K562 (cell line): ENCODE data around the gene BAMBI. TPM values are rescaled to one million over a fixed set of nuclear protein-coding genes. Genes with fewer than 3 reads are reported as not detected.

Experiments used
- CEBPG ChIP-seq, 3 experiments: fragments of 200-800 bp in 1 of 3; sonication (Bioruptor generic) in 1 of 3; sonication (generic) in 1 of 3; formaldehyde crosslinking in 1 of 3; IDR thresholded peaks in 2 of 3; conservative IDR thresholded peaks in 1 of 3; 2 replicates each; pipeline versions ENCODE4 v1.6.1 to v1.8.0; 2016 to 2022; ENCODE audit warnings: missing compliant biosample characterization in 2 of 3, missing genetic modification characterization in 2 of 3, mild to moderate bottlenecking in 1 of 3, missing genetic modification reagents in 1 of 3
- PML ChIP-seq: IDR thresholded peaks from 2 replicates; pipeline ENCODE4 v1.6.1; 2012; ENCODE audit warnings: low read length, inconsistent platforms
- ZNF561 ChIP-seq: fragments of 450-650 bp; formaldehyde crosslinking; conservative IDR thresholded peaks from 2 replicates; pipeline ENCODE4 v1.4.0; 2020; ENCODE audit warnings: mild to moderate bottlenecking, moderate library complexity
- polyA plus RNA-seq, 8 experiments: library from polyadenylated mRNA; depleted of rRNA in 4 of 8; stranded (reverse) in 5 of 8; unstranded in 3 of 8; fragments of >200 nt; fragmentation: Nextera tagmentation in 2 of 8; fragmentation: Illumina TruSeq in 1 of 8; extraction: Ambion mirVana in 2 of 8; extraction: Trizol in 1 of 8; gene quantifications; 2 replicates each; pipeline versions ENCODE4 v1.2.1 to v1.2.3, GENCODE V29; 2011 to 2014; ENCODE audit warnings: inconsistent platforms in 1 of 8, missing spikeins in 1 of 8
- total RNA-seq, 7 experiments: library from RNA; depleted of rRNA in 6 of 7; stranded (reverse); fragments of >200 nt in 6 of 7; fragmentation: Illumina TruSeq in 2 of 7; extraction: Trizol in 2 of 7; gene quantifications; 2 replicates each; pipeline versions ENCODE4 v1.2.1 to v1.2.3, GENCODE V29; 2011 to 2021; ENCODE audit warnings: low replicate concordance in 1 of 7
- TF ChIP-seq, protein P1 (sequence below), 2 experiments: fragments of 450-650 bp; formaldehyde crosslinking in 1 of 2; IDR thresholded peaks; 2 replicates each; pipeline versions ENCODE4 v1.4.0 to v1.6.1; 2014 to 2020; ENCODE audit warnings: mild to moderate bottlenecking in 2 of 2, borderline replicate concordance in 1 of 2, low read depth in 1 of 2

Gene BAMBI
- total and polyA plus RNA-seq, 9 of the 15 experiments (the other 6 are each of a cell fraction or from before 2014, with no cell fraction given) = 2.0 to 21.8 (median 13.5) TPM

DNA sequence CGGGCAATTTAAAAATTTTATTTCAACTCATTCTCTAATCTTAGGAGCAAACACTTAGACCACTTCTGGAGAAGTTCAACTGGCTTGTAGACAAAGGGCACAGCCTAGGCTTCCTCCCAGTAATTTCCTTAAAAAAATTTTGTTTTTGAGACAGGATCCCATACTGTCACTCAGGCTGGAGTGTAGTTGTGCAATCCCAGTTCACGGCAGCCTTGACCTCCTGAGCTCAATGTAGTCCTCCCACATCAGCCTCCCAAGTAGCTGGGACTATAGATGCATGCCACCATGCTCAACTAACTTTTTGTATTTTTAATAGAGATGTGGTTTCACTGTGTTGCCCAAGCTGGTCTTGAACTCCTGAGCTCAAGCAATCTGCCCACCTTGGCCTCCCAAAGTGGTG, 38.4 kb downstream of the BAMBI start (continued):
- TF ChIP-seq, protein P1, sequence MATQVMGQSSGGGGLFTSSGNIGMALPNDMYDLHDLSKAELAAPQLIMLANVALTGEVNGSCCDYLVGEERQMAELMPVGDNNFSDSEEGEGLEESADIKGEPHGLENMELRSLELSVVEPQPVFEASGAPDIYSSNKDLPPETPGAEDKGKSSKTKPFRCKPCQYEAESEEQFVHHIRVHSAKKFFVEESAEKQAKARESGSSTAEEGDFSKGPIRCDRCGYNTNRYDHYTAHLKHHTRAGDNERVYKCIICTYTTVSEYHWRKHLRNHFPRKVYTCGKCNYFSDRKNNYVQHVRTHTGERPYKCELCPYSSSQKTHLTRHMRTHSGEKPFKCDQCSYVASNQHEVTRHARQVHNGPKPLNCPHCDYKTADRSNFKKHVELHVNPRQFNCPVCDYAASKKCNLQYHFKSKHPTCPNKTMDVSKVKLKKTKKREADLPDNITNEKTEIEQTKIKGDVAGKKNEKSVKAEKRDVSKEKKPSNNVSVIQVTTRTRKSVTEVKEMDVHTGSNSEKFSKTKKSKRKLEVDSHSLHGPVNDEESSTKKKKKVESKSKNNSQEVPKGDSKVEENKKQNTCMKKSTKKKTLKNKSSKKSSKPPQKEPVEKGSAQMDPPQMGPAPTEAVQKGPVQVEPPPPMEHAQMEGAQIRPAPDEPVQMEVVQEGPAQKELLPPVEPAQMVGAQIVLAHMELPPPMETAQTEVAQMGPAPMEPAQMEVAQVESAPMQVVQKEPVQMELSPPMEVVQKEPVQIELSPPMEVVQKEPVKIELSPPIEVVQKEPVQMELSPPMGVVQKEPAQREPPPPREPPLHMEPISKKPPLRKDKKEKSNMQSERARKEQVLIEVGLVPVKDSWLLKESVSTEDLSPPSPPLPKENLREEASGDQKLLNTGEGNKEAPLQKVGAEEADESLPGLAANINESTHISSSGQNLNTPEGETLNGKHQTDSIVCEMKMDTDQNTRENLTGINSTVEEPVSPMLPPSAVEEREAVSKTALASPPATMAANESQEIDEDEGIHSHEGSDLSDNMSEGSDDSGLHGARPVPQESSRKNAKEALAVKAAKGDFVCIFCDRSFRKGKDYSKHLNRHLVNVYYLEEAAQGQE (IDR thresholded peaks at IDR 0.05; ENCODE audit: borderline replicate concordance) = no peak
- TF ChIP-seq, protein P1 (CRISPR knock-in tag; IDR thresholded peaks at IDR 0.05; ENCODE audit: low read depth) = no peak
- TF ChIP-seq PML (no peak), CEBPG (CRISPR knock-in tag; IDR thresholded peaks at IDR 0.05) (no peak), CEBPG (tag; conservative IDR thresholded peaks at IDR 0.05 in 1 of 2, IDR thresholded peaks at IDR 0.05 in 1 of 2) (0 out of 4 replicates have a peak, but pooled peaks of 1 of the 2 experiments have one; percentile 22), ZNF561 (CRISPR knock-in tag) (no peak)
